Mononuclear cell (primary cell): ENCODE results near the gene ACAD8. TPM values are rescaled to one million over a fixed set of nuclear protein-coding genes. Genes with fewer than 3 reads are reported as not detected.
"Not testable (repeated sequence)": the region's sequence is repeated elsewhere in the genome, so short reads cannot be mapped to it uniquely, and the experiment has no call there.

ENCODE experiments used
- H3K27me3 ChIP-seq: 2 replicates; pipeline ENCODE4 v1.6.0; 2011; ENCODE audit warnings: low read length, control low read depth; ENCODE audit not compliant: insufficient read depth
- H3K4me1 ChIP-seq: 2 replicates; pipeline ENCODE4 v1.5.1; 2011; ENCODE audit warnings: mild to moderate bottlenecking, low read length, control low read depth; ENCODE audit not compliant: insufficient read depth
- H3K4me3 ChIP-seq: 2 replicates; pipeline ENCODE4 v1.5.1; 2011; ENCODE audit warnings: mild to moderate bottlenecking, low read length, moderate library complexity
- H3K9me3 ChIP-seq: 2 replicates; pipeline ENCODE4 v1.5.1; 2011; ENCODE audit warnings: low read depth, mild to moderate bottlenecking, control low read depth, low read length
- total RNA-seq: library from RNA; depleted of rRNA; stranded (reverse); fragments of >200 nt; gene quantifications from one replicate; pipeline ENCODE4 v1.2.3, GENCODE V29; 2012

Gene ACAD8
- total RNA-seq, 1 donor, result 10.0 TPM

GRCh38 chr11:134284349-134284748 is 31.0 kb downstream of the ACAD8 start:
- peaks cover 14% of the 10 kb centered on the region for H3K27me3 ChIP-seq
- not testable (repeated sequence) for H3K4me3 ChIP-seq, H3K9me3 ChIP-seq, H3K4me1 ChIP-seq

- no peak overlapping the region for H3K4me3 ChIP-seq
- no peaks in the 10 kb centered on the region for H3K27me3 ChIP-seq
- no peaks in the 10 kb centered on the region for H3K9me3 ChIP-seq
- H3K4me1 ChIP-seq, result no peaks in the 10 kb centered on the region
These were observed 34.2 kb downstream of the ACAD8 start for GRCh38 chr11:134287561-134287960.

GRCh38 chr11:134288486-134288885 is 35.1 kb downstream of the ACAD8 start:
- no peak overlapping the region for H3K4me3 ChIP-seq
- H3K9me3 ChIP-seq, result no peaks in the 10 kb centered on the region
- no peaks in the 10 kb centered on the region for H3K27me3 ChIP-seq
- no peaks in the 10 kb centered on the region for H3K4me1 ChIP-seq

- no peaks in the 10 kb centered on the region for H3K27me3 ChIP-seq
- no peak overlapping the region for H3K4me3 ChIP-seq
- H3K9me3 ChIP-seq, result no peaks in the 10 kb centered on the region
- no peaks in the 10 kb centered on the region for H3K4me1 ChIP-seq
These were observed 35.8 kb downstream of the ACAD8 start for GRCh38 chr11:134289167-134289566.

- no peaks in the 10 kb centered on the region for H3K4me1 ChIP-seq
- H3K4me3 ChIP-seq, result no peak overlapping the region
- H3K9me3 ChIP-seq, result no peaks in the 10 kb centered on the region
These were observed 36.4 kb downstream of the ACAD8 start for GRCh38 chr11:134289789-134290188.

GRCh38 chr11:134290646-134291045 is 37.3 kb downstream of the ACAD8 start:
- no peaks in the 10 kb centered on the region for H3K9me3 ChIP-seq
- no peak overlapping the region for H3K4me3 ChIP-seq
- H3K27me3 ChIP-seq, result no peaks in the 10 kb centered on the region
- no peaks in the 10 kb centered on the region for H3K4me1 ChIP-seq

More at GRCh38 chr11:134289789-134290188, 36.4 kb downstream of the ACAD8 start:
- H3K27me3 ChIP-seq, result no peaks in the 10 kb centered on the region

GRCh38 chr11:134291196-134291595 is 37.8 kb downstream of the ACAD8 start:
- Histone ChIP-seq H3K9me3 (no peaks in the 10 kb centered on the region), H3K27me3 (no peaks in the 10 kb centered on the region), H3K4me1 (no peaks in the 10 kb centered on the region), H3K4me3 (no peak overlapping the region)

- Histone ChIP-seq H3K27me3 (no peaks in the 10 kb centered on the region), H3K4me1 (no peaks in the 10 kb centered on the region), H3K9me3 (no peaks in the 10 kb centered on the region), H3K4me3 (no peak overlapping the region)
These were observed 39.3 kb downstream of the ACAD8 start for GRCh38 chr11:134292661-134293060.

GRCh38 chr11:134293119-134294113 is 40.0 kb downstream of the ACAD8 start:
- H3K4me3 ChIP-seq, result no peak overlapping the region
- no peaks in the 10 kb centered on the region for H3K9me3 ChIP-seq
- H3K27me3 ChIP-seq, result no peaks in the 10 kb centered on the region
- H3K4me1 ChIP-seq, result no peaks in the 10 kb centered on the region

- no peak overlapping the region for H3K4me3 ChIP-seq
- no peaks in the 10 kb centered on the region for H3K27me3 ChIP-seq
- H3K4me1 ChIP-seq, result no peaks in the 10 kb centered on the region
- H3K9me3 ChIP-seq, result no peaks in the 10 kb centered on the region
These were observed 41.3 kb downstream of the ACAD8 start for GRCh38 chr11:134294664-134295063.

- peaks cover 4% of the 10 kb centered on the region for H3K27me3 ChIP-seq
- no peaks in the 10 kb centered on the region for H3K4me1 ChIP-seq
- no peak overlapping the region for H3K4me3 ChIP-seq
- H3K9me3 ChIP-seq, result peaks cover 10% of the 10 kb centered on the region
These were observed 58.9 kb downstream of the ACAD8 start for GRCh38 chr11:134312223-134312622.

- H3K27me3 ChIP-seq, result peaks cover 4% of the 10 kb centered on the region
- H3K4me1 ChIP-seq, result no peaks in the 10 kb centered on the region
- H3K9me3 ChIP-seq, result peaks cover 15% of the 10 kb centered on the region
- no peak overlapping the region for H3K4me3 ChIP-seq
These were observed 59.4 kb downstream of the ACAD8 start for GRCh38 chr11:134312807-134313206.

GRCh38 chr11:134313379-134313778 is 60.0 kb downstream of the ACAD8 start:
- Histone ChIP-seq H3K4me3 (no peak overlapping the region), H3K27me3 (peaks cover 4% of the 10 kb centered on the region), H3K4me1 (no peaks in the 10 kb centered on the region)

GRCh38 chr11:134313821-134314607 is 60.6 kb downstream of the ACAD8 start:
- Histone ChIP-seq H3K9me3 (peaks cover 15% of the 10 kb centered on the region), H3K4me1 (no peaks in the 10 kb centered on the region), H3K4me3 (no peak overlapping the region), H3K27me3 (peaks cover 4% of the 10 kb centered on the region)

More at GRCh38 chr11:134313379-134313778, 60.0 kb downstream of the ACAD8 start:
- H3K9me3 ChIP-seq, result peaks cover 15% of the 10 kb centered on the region
